Karpas-422 (cell line): ENCODE results near the gene UQCC3. TPM values are rescaled to one million over a fixed set of nuclear protein-coding genes. Genes with fewer than 3 reads are reported as not detected.
A peak's percentile ranks its signal among the peaks of the same experiment; 100 is the strongest.

Source experiments
- DNase-seq: peaks from one replicate; pipeline ENCODE4 v3.0.0-alpha.2; 2015
- H2AFZ ChIP-seq: fragments of 200-600 bp; sonication (generic); 2 replicates; pipeline ENCODE4 v1.6.1; 2014; ENCODE audit warnings: antibody characterized with exemption, low read length, mixed read lengths
- H3K27ac ChIP-seq: fragments of 200-600 bp; sonication (generic); 2 replicates; pipeline ENCODE4 v1.5.1; 2014; ENCODE audit warnings: mild to moderate bottlenecking, low read length, moderate library complexity
- H3K27me3 ChIP-seq: fragments of 200-600 bp; sonication (generic); 2 replicates; pipeline ENCODE4 v1.6.1; 2014; ENCODE audit warnings: low read length, mixed read lengths
- H3K36me3 ChIP-seq: fragments of 200-600 bp; sonication (generic); 2 replicates; pipeline ENCODE4 v1.6.1; 2014; ENCODE audit warnings: low read length, mixed read lengths; ENCODE audit not compliant: insufficient read depth
- H3K4me1 ChIP-seq: fragments of 200-600 bp; sonication (generic); 2 replicates; pipeline ENCODE4 v1.6.1; 2014; ENCODE audit warnings: mild to moderate bottlenecking, low read length, mixed read lengths
- H3K4me2 ChIP-seq: fragments of 200-600 bp; sonication (generic); 2 replicates; pipeline ENCODE4 v1.6.1; 2014; ENCODE audit warnings: low read length, low read depth, mild to moderate bottlenecking; ENCODE audit not compliant: poor library complexity, severe bottlenecking
- H3K4me3 ChIP-seq: fragments of 200-600 bp; sonication (generic); 2 replicates; pipeline ENCODE4 v1.5.1; 2014; ENCODE audit warnings: mild to moderate bottlenecking, antibody characterized with exemption, low read length, mixed read lengths
- H3K79me2 ChIP-seq: fragments of 200-600 bp; sonication (generic); 2 replicates; pipeline ENCODE4 v1.6.1; 2014; ENCODE audit warnings: mild to moderate bottlenecking, low read length, mixed read lengths
- H3K9ac ChIP-seq: fragments of 200-600 bp; sonication (generic); 2 replicates; pipeline ENCODE4 v1.6.0; 2014; ENCODE audit warnings: low read length
- H3K9me2 ChIP-seq: fragments of 200-600 bp; sonication (generic), shearing (Covaris generic); replicated peaks from 2 replicates; pipeline ENCODE4 v1.6.0; 2014; ENCODE audit warnings: mild to moderate bottlenecking, low read length, moderate library complexity; ENCODE audit not compliant: insufficient read depth
- H3K9me3 ChIP-seq: fragments of 300-700, 200-600 bp; sonication (generic); 2 replicates; pipeline ENCODE4 v1.6.1; 2014; ENCODE audit warnings: low read length, mixed read lengths
- H4K20me1 ChIP-seq: fragments of 200-600 bp; sonication (generic); 2 replicates; pipeline ENCODE4 v1.6.1; 2014; ENCODE audit warnings: mild to moderate bottlenecking, antibody characterized with exemption, low read length, low read depth; ENCODE audit not compliant: insufficient read depth
- total RNA-seq: library from RNA; depleted of rRNA; stranded (reverse); fragments of >200 nt; shearing (Covaris generic); gene quantifications from 2 replicates; pipeline ENCODE4 v1.2.3, GENCODE V29; 2014; ENCODE audit warnings: low replicate concordance; rRNA removed

Gene UQCC3, protein sequence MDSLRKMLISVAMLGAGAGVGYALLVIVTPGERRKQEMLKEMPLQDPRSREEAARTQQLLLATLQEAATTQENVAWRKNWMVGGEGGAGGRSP
- total RNA-seq: 13.9 and 27.3 TPM in 2 replicates

DNA sequence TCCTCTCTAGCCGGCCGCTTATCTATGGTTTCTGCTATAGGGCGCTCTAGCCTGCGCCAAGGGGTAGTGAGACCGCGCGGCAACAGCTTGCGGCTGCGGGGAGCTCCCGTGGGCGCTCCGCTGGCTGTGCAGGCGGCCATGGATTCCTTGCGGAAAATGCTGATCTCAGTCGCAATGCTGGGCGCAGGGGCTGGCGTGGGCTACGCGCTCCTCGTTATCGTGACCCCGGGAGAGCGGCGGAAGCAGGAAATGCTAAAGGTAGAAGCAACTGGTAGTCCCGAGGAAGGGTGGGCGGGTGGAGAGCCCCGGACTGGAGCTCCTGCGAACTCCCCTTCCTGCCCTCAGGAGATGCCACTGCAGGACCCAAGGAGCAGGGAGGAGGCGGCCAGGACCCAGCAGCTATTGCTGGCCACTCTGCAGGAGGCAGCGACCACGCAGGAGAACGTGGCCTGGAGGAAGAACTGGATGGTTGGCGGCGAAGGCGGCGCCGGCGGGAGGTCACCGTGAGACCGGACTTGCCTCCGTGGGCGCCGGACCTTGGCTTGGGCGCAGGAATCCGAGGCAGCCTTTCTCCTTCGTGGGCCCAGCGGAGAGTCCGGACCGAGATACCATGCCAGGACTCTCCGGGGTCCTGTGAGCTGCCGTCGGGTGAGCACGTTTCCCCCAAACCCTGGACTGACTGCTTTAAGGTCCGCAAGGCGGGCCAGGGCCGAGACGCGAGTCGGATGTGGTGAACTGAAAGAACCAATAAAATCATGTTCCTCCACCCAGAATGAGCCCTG is at the start of gene UQCC3, which contains the start of gene LBHD1:
TSS of gene UQCC3 (plus strand) at position 66 of the 782 bp plus-strand sequence. CDS start at position 139, 73 bp downstream.
TSS of gene LBHD1 (minus strand) at position 660 of the 782 bp plus-strand sequence. CDS start 2,236 bp downstream, outside the sequence.
- no peaks in the 10 kb centered on the region for H4K20me1 ChIP-seq
- H3K27me3 ChIP-seq: no peaks in the 10 kb centered on the region
- H3K79me2 ChIP-seq: peaks cover 63% of the 10 kb centered on the region
- H3K9me2 ChIP-seq: no peaks in the 10 kb centered on the region
- peaks cover 39% of the 10 kb centered on the region for H3K4me1 ChIP-seq
- peak within 1 kb of the TSS; percentile 96 for H3K9ac ChIP-seq
- peak within 1 kb of the TSS; percentile 93 for H3K4me2 ChIP-seq
- H2AFZ ChIP-seq: peak within 1 kb of the TSS; percentile 17; the same call in 1 of the 2 replicates
- H3K27ac ChIP-seq: peak within 1 kb of the TSS; percentile 88
- H3K9me3 ChIP-seq: no peaks in the 10 kb centered on the region
- H3K36me3 ChIP-seq: peaks cover 8% of the 10 kb centered on the region; the same call in 1 of the 2 replicates
- H3K4me3 ChIP-seq: peak within 1 kb of the TSS; percentile 95
- DNase-seq: peak; percentile 96

DNA sequence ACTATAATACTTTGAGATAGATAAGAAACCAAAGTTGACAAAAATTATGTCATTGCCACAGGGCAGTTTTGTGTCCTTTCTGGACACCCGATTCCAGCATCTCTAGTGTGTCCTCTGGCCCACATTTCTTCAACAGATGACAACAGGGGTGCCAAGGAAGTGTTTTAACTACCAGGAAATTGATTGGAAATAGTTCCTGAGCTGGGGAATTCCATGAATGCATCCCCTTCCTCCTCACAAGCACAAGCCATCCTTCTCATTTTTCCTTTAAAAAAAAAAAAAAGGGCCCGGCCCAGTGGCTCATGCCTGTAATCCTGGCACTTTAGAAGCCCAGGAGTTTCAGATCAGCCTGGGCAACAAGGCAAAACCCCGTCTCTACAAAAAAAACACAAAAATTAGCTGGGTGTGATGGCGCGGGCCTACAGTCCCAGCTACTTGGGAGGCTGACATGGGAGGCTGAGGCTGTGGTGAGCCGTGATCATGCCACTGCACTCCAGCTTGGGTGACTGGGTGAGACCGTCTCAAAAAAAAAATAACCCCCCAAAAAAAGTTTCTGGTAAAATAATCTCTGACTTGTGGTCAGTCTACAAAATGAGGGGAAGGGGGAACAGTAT is 48.9 kb upstream of the UQCC3 start:
- Histone ChIP-seq H2AFZ (no peak overlapping the region), H3K79me2 (peaks cover 17% of the 10 kb centered on the region), H3K9ac (peak overlapping the region; percentile 40; the same call in 1 of the 2 replicates), H3K27me3 (no peaks in the 10 kb centered on the region), H4K20me1 (no peaks in the 10 kb centered on the region), H3K4me1 (peaks cover 15% of the 10 kb centered on the region), H3K4me2 (peak overlapping the region; percentile 23), H3K27ac (peak overlapping the region; percentile 61), H3K36me3 (peaks cover 15% of the 10 kb centered on the region; the same call in 1 of the 2 replicates), H3K9me3 (no peaks in the 10 kb centered on the region), H3K9me2 (no peaks in the 10 kb centered on the region), H3K4me3 (no peak overlapping the region)
- no peak for DNase-seq

DNA sequence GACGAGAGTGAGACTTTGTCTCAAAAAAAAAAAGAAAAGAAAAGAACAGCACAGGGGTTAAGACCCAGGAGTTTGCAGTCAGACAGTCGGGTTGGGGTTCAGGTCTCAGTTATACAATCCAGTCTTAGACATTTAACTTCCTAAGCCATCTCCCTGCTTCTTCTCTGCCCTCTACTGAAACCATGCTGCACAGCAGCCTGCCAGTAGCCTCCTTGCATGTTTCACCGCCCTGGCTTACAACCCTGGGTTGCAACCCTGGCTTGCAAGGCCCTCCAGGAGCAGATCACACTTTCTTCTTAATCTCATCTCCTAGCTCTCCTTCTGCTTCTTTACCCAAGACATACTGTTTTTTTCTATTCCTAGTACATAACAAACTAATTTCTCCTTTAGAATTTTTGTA is 43.8 kb upstream of the UQCC3 start:
- Histone ChIP-seq H3K9me3 (no peaks in the 10 kb centered on the region), H3K9ac (no peak overlapping the region), H3K27me3 (no peaks in the 10 kb centered on the region), H3K4me2 (no peak overlapping the region), H3K36me3 (peaks cover 37% of the 10 kb centered on the region; the same call in 1 of the 2 replicates), H3K79me2 (peaks cover 1% of the 10 kb centered on the region; the same call in 1 of the 2 replicates), H3K27ac (no peak overlapping the region), H2AFZ (no peak overlapping the region), H3K4me3 (no peak overlapping the region), H3K4me1 (no peaks in the 10 kb centered on the region), H3K9me2 (no peaks in the 10 kb centered on the region), H4K20me1 (no peaks in the 10 kb centered on the region)
- peak; percentile 62 for DNase-seq

DNA sequence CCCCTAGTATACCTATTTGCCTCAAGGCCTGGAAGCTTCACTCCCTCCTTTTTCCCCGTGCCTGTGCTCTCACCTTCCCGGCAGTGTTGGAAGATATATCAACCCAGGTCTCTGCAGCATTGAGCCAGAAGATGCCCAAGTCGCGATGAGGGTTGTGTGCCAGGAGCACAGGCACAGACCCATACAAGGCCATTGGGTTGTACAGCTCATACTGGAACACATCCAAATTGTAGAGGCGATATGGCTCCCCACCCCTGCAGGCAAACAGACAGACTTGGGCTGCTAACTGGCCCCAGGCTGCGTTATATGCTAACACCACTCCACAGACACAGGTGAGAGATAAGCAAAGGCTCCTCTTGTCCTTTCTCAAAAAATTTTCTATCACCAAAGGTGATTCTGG is 39.0 kb upstream of the UQCC3 start:
- Histone ChIP-seq H3K4me2 (no peak overlapping the region), H2AFZ (no peak overlapping the region), H3K4me3 (no peak overlapping the region), H4K20me1 (no peaks in the 10 kb centered on the region), H3K9ac (no peak overlapping the region), H3K4me1 (no peaks in the 10 kb centered on the region), H3K79me2 (peaks cover 7% of the 10 kb centered on the region), H3K9me2 (no peaks in the 10 kb centered on the region), H3K27ac (no peak overlapping the region), H3K9me3 (no peaks in the 10 kb centered on the region), H3K27me3 (no peaks in the 10 kb centered on the region), H3K36me3 (peaks cover 45% of the 10 kb centered on the region; the same call in 1 of the 2 replicates)
- no peak for DNase-seq

DNA sequence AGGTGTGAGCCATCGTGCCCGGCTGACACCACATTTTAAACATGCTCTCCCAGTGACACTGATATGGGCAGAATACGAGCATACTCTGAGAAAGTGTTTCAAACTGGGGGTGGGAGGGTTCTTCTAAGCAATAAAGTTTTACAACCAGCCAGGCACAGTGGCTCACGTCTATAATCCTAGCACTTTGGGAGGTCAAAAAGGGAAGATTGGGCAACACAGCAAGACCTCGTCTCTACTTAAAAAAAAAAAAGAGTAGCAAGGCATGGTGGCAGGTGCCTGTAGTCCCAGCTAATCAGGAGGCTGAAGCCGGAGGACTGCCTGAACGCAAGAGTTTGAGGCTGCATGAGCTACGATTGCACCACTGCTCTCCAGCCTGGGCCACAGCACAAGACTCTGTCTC is 27.3 kb upstream of the UQCC3 start:
- Histone ChIP-seq H3K4me3 (no peak overlapping the region), H3K4me2 (peak overlapping the region; percentile 72), H3K9me3 (no peaks in the 10 kb centered on the region), H3K79me2 (peaks cover 61% of the 10 kb centered on the region), H2AFZ (no peak overlapping the region), H3K27ac (no peak overlapping the region), H3K9ac (no peak overlapping the region), H3K9me2 (no peaks in the 10 kb centered on the region), H3K4me1 (peaks cover 15% of the 10 kb centered on the region), H3K27me3 (no peaks in the 10 kb centered on the region), H4K20me1 (peaks cover 5% of the 10 kb centered on the region), H3K36me3 (peaks cover 15% of the 10 kb centered on the region; the same call in 1 of the 2 replicates)
- no peak for DNase-seq

DNA sequence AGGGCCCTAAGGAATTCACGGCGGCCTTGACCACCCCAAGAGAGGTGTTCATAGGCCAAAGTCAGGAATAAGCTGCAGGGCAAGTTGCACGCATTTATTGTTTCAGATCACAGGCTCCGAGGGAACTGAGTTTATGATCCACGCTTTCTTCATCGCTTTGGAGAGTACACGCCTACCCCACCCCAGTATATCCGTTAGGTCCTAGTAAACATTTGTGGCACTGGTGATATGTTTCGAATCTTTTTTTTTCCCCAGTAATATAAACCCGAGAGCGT is 25.9 kb upstream of the UQCC3 start:
- peaks cover 5% of the 10 kb centered on the region for H4K20me1 ChIP-seq
- peak overlapping the region; percentile 73 for H3K27ac ChIP-seq
- H3K9ac ChIP-seq: peak overlapping the region; percentile 95
- H3K36me3 ChIP-seq: peaks cover 11% of the 10 kb centered on the region; the same call in 1 of the 2 replicates
- H3K4me3 ChIP-seq: peak overlapping the region; percentile 95
- no peaks in the 10 kb centered on the region for H3K9me3 ChIP-seq
- peaks cover 57% of the 10 kb centered on the region for H3K79me2 ChIP-seq
- no peaks in the 10 kb centered on the region for H3K27me3 ChIP-seq
- DNase-seq: no peak
- H3K4me1 ChIP-seq: peaks cover 15% of the 10 kb centered on the region
- H3K4me2 ChIP-seq: peak overlapping the region; percentile 72
- H2AFZ ChIP-seq: no peak overlapping the region
- no peaks in the 10 kb centered on the region for H3K9me2 ChIP-seq

DNA sequence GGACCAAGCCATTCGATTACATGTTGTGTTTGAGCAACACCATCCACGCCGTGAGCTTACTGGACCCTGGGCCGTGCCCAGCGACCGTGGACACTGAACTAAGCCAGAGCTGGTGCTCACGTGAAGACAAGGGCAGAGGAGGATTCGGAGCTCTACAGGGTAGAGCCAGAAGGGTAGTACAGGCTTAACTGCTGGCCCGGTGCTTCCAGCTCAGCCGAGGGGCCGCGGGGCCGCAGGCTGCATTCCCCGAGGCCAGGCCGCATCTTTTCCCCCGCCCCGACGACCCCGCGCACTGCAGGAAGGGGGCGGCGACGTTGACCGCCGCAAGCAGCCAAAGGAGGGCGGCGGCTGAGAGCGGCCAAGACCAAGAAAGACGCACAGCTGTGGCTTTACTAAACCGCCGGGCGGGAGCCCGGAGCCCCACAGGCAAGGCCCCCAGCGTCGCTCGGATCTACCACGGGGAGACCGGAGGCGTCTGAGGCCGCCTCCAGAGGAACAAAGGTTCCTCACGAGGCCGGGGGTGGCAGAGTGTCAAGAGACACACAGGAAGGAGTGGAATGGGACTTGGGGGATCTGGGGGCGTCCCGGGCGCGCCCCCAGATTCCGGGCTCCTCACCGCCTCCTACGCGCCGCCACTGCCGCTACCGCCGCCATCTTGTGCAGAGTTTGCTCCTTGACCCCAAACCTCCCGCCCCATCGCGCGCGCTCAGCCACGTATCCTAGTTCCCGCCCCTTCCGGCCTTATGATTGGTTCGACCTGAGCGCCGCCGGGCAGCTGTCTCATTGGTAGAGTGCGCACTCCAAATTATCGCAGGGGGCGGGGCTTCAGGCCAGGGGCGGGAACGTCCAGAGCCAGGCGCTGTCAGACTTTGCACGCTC is 25.3 kb upstream of the UQCC3 start, which contains the start of gene GANAB:
TSS of gene GANAB (minus strand) at position 668 of the 879 bp plus-strand sequence. CDS start at position 654, 14 bp downstream.
- H3K9me2 ChIP-seq: no peaks in the 10 kb centered on the region
- peaks cover 13% of the 10 kb centered on the region; the same call in 1 of the 2 replicates for H3K36me3 ChIP-seq
- H2AFZ ChIP-seq: no peak within 1 kb of the TSS
- peak within 1 kb of the TSS; percentile 73 for H3K27ac ChIP-seq
- DNase-seq: peak; percentile 99
- H4K20me1 ChIP-seq: peaks cover 5% of the 10 kb centered on the region
- H3K4me3 ChIP-seq: peak within 1 kb of the TSS; percentile 95
- H3K79me2 ChIP-seq: peaks cover 58% of the 10 kb centered on the region
- H3K4me1 ChIP-seq: peaks cover 15% of the 10 kb centered on the region
- H3K27me3 ChIP-seq: no peaks in the 10 kb centered on the region
- H3K4me2 ChIP-seq: peak within 1 kb of the TSS; percentile 72
- H3K9ac ChIP-seq: peak within 1 kb of the TSS; percentile 95
- H3K9me3 ChIP-seq: no peaks in the 10 kb centered on the region
